GM12892 (cell line): ENCODE results near the gene OR6K6.

ENCODE experiments used
- POLR2A ChIP-seq: IDR thresholded peaks from 2 replicates; pipeline ENCODE4 v1.6.1; 2011; ENCODE audit warnings: low read depth, low read length, control low read depth
- POLR2AphosphoS5 ChIP-seq: IDR thresholded peaks from 2 replicates; pipeline ENCODE4 v1.6.1; 2011; ENCODE audit warnings: low read depth, low read length, control low read depth
- TAF1 ChIP-seq: IDR thresholded peaks from 2 replicates; pipeline ENCODE4 v1.6.1; 2011; ENCODE audit warnings: low read depth, mild to moderate bottlenecking, control low read depth, low read length, borderline replicate concordance

GRCh38 chr1:158754420-158754819 is at the start of gene OR6K6:
- TF ChIP-seq POLR2AphosphoS5: no peak
- TF ChIP-seq TAF1: no peak
- TF ChIP-seq POLR2A: no peak
